ENCODE data around the gene LAMA5.

LAMA5 gene

GRCh38 chr20:62309947-62310756 lies 57.0 kb downstream of the LAMA5 start:
- no peak overlapping the region for H3K4me2 ChIP-seq (ENCODE audit: low read length)
- no peaks in the 10 kb centered on the region for H3K4me1 ChIP-seq (ENCODE audit: low read length)
- no peaks in the 10 kb centered on the region for H3K27me3 ChIP-seq (ENCODE audit: low read depth, low read length)
- no peaks in the 10 kb centered on the region for H3K9me3 ChIP-seq (ENCODE audit: insufficient read depth, low read length)
- peaks cover 9% of the 10 kb centered on the region for H4K20me1 ChIP-seq (ENCODE audit: insufficient read depth, low read length)
- H3K4me3 ChIP-seq (ENCODE audit: low read length) = no peak overlapping the region
- H3K27ac ChIP-seq (ENCODE audit: low read length) = no peak overlapping the region
- peaks cover 18% of the 10 kb centered on the region for H3K79me2 ChIP-seq (ENCODE audit: low read length)
- H2AFZ ChIP-seq (ENCODE audit: low read depth, low read length) = no peak overlapping the region
- TF ChIP-seq EZH2phosphoT487 (IDR thresholded peaks at IDR 0.05; ENCODE audit: low read depth) (no peak), CTCF (IDR thresholded peaks at IDR 0.05; ENCODE audit: low read depth, low read length) (no peak)
- peaks cover 29% of the 10 kb centered on the region for H3K36me3 ChIP-seq (replicated peaks; ENCODE audit: low read depth, low read length)
- H3K9ac ChIP-seq (ENCODE audit: low read length) = no peak overlapping the region

- H3K79me2 ChIP-seq (ENCODE audit: low read length) = peaks cover 26% of the 10 kb centered on the region
- peaks cover 37% of the 10 kb centered on the region for H3K36me3 ChIP-seq (replicated peaks; ENCODE audit: low read depth, low read length)
- no peaks in the 10 kb centered on the region for H3K27me3 ChIP-seq (ENCODE audit: low read depth, low read length)
- H2AFZ ChIP-seq (ENCODE audit: low read depth, low read length) = no peak overlapping the region
- H3K9me3 ChIP-seq (ENCODE audit: insufficient read depth, low read length) = no peaks in the 10 kb centered on the region
- H3K4me1 ChIP-seq (ENCODE audit: low read length) = peaks cover 6% of the 10 kb centered on the region
- H3K4me2 ChIP-seq (ENCODE audit: low read length) = no peak overlapping the region
- TF ChIP-seq CTCF (IDR thresholded peaks at IDR 0.05; ENCODE audit: low read depth, low read length) (no peak), EZH2phosphoT487 (IDR thresholded peaks at IDR 0.05; ENCODE audit: low read depth) (no peak)
- no peak overlapping the region for H3K4me3 ChIP-seq (ENCODE audit: low read length)
- no peak overlapping the region for H3K9ac ChIP-seq (ENCODE audit: low read length)
- H3K27ac ChIP-seq (ENCODE audit: low read length) = no peak overlapping the region
- peaks cover 17% of the 10 kb centered on the region for H4K20me1 ChIP-seq (ENCODE audit: insufficient read depth, low read length)
Measured at GRCh38 chr20:62309198-62309944, 57.7 kb downstream of the LAMA5 start.

- Histone ChIP-seq H3K4me1 (ENCODE audit: low read length) (peaks cover 13% of the 10 kb centered on the region), H3K4me3 (ENCODE audit: low read length) (no peak overlapping the region), H4K20me1 (ENCODE audit: insufficient read depth, low read length) (peaks cover 28% of the 10 kb centered on the region), H3K9me3 (ENCODE audit: insufficient read depth, low read length) (no peaks in the 10 kb centered on the region), H3K9ac (ENCODE audit: low read length) (no peak overlapping the region), H3K27me3 (ENCODE audit: low read depth, low read length) (no peaks in the 10 kb centered on the region), H3K79me2 (ENCODE audit: low read length) (peaks cover 37% of the 10 kb centered on the region), H3K27ac (ENCODE audit: low read length) (no peak overlapping the region), H3K36me3 (replicated peaks; ENCODE audit: low read depth, low read length) (peaks cover 44% of the 10 kb centered on the region), H3K4me2 (ENCODE audit: low read length) (no peak overlapping the region), H2AFZ (ENCODE audit: low read depth, low read length) (no peak overlapping the region)
- no peak for TF ChIP-seq EZH2phosphoT487 (IDR thresholded peaks at IDR 0.05; ENCODE audit: low read depth)
Measured at GRCh38 chr20:62308102-62308822, 58.9 kb downstream of the LAMA5 start.

GRCh38 chr20:62307226-62308101 lies 59.6 kb downstream of the LAMA5 start:
- H3K9ac ChIP-seq (ENCODE audit: low read length) = no peak overlapping the region
- no peak overlapping the region for H2AFZ ChIP-seq (ENCODE audit: low read depth, low read length)
- peaks cover 44% of the 10 kb centered on the region for H3K36me3 ChIP-seq (replicated peaks; ENCODE audit: low read depth, low read length)
- no peak overlapping the region for H3K27ac ChIP-seq (ENCODE audit: low read length)
- H4K20me1 ChIP-seq (ENCODE audit: insufficient read depth, low read length) = peaks cover 28% of the 10 kb centered on the region
- no peak for TF ChIP-seq EZH2phosphoT487 (IDR thresholded peaks at IDR 0.05; ENCODE audit: low read depth)
- no peak for TF ChIP-seq CTCF (IDR thresholded peaks at IDR 0.05; ENCODE audit: low read depth, low read length)
- H3K4me1 ChIP-seq (ENCODE audit: low read length) = peaks cover 13% of the 10 kb centered on the region
- H3K27me3 ChIP-seq (ENCODE audit: low read depth, low read length) = no peaks in the 10 kb centered on the region
- H3K4me2 ChIP-seq (ENCODE audit: low read length) = no peak overlapping the region
- no peak overlapping the region for H3K4me3 ChIP-seq (ENCODE audit: low read length)
- H3K9me3 ChIP-seq (ENCODE audit: insufficient read depth, low read length) = no peaks in the 10 kb centered on the region
- peaks cover 40% of the 10 kb centered on the region for H3K79me2 ChIP-seq (ENCODE audit: low read length)

All from OCI-LY3 (cell line).